Right kidney (tissue), 9 donors: ENCODE data around the gene CDK4.
"Not testable (repeated sequence)": the region's sequence is repeated elsewhere in the genome, so short reads cannot be mapped to it uniquely, and the experiment has no call there.

ENCODE experiments used
- DNase-seq: peaks from one replicate; pipeline ENCODE4 v3.0.0-alpha.2; 2016
- long read RNA-seq, 8 donors: transcript quantifications; one replicate each; lab custom pipeline, GENCODE V29; 2026

The CDK4 gene
- long read RNA-seq, donor 1, transcript CDK4-201 (8 exons, 2,076 nt) = major isoform, 102 of 228 reads
- long read RNA-seq, donor 1, partial matches to known transcripts = 94 of 228 reads
- long read RNA-seq, donor 1, other reads (novel, unspliced or antisense) = 28 of 228 reads
- long read RNA-seq, donor 2, transcript CDK4-201 (8 exons, 2,076 nt) = major isoform, 62 of 77 reads
- long read RNA-seq, donor 2, partial matches to known transcripts = 6 of 77 reads
- long read RNA-seq, donor 2, other reads (novel, unspliced or antisense) = 6 of 77 reads
- long read RNA-seq, donor 3, transcript CDK4-201 (8 exons, 2,076 nt) = major isoform, 45 of 48 reads
- long read RNA-seq, donor 3, partial matches to known transcripts = 0 of 48 reads
- long read RNA-seq, donor 3, other reads (novel, unspliced or antisense) = 0 of 48 reads
- long read RNA-seq, donor 4, transcript CDK4-201 (8 exons, 2,076 nt) = major isoform, 73 of 120 reads
- long read RNA-seq, donor 4, partial matches to known transcripts = 27 of 120 reads
- long read RNA-seq, donor 4, other reads (novel, unspliced or antisense) = 16 of 120 reads
- long read RNA-seq, donor 5, transcript CDK4-201 (8 exons, 2,076 nt) = major isoform, 100 of 122 reads
- long read RNA-seq, donor 5, partial matches to known transcripts = 0 of 122 reads
- long read RNA-seq, donor 5, other reads (novel, unspliced or antisense) = 18 of 122 reads
- long read RNA-seq, donor 6, transcript CDK4-201 (8 exons, 2,076 nt) = major isoform, 69 of 85 reads
- long read RNA-seq, donor 6, partial matches to known transcripts = 11 of 85 reads
- long read RNA-seq, donor 6, other reads (novel, unspliced or antisense) = 5 of 85 reads
- long read RNA-seq, donor 7, transcript CDK4-201 (8 exons, 2,076 nt) = major isoform, 124 of 223 reads
- long read RNA-seq, donor 7, partial matches to known transcripts = 74 of 223 reads
- long read RNA-seq, donor 7, other reads (novel, unspliced or antisense) = 23 of 223 reads
- long read RNA-seq, donor 8, transcript CDK4-201 (8 exons, 2,076 nt) = major isoform, 75 of 137 reads
- long read RNA-seq, donor 8, partial matches to known transcripts = 17 of 137 reads
- long read RNA-seq, donor 8, other reads (novel, unspliced or antisense) = 43 of 137 reads

DNA sequence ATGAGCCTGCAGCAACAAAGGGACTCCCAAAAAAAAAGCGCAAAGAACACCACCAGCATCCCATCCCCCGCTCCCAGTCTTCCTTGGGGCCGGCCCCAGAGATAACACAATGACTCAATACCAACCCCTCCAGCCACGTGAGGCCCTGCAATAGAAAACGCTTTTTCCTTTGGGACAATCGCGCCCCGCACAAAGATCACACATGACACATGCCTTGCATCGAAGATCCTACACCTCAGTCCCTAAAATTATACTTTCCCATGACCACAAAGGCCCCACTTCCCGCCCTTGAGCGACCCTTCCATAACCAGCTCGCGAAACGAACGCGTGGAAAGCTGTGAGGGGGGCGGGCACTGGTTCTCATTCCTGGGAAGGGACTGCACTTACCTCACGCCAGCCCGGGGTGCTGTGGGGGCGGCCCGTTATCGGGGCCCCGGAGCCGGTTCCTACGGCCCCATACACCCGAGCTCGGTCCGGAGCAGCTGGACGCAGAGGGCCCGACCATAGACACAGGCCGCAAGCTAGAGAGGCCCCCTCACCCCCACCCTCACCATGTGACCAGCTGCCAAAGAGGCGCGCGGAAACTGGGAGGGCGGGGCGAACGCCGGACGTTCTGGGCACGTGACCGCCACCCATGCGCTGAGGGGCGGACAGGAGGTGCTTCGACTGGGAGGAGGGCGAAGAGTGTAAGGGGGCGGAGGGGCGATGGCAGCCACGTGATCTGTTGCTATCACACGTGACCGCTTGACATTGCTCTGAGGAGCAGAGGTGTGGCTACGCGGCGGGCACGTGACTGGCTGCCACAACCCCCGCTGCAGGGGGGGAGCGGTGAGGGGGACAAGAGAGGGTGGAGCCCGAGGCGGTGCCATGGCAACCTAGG, at the start of gene CDK4:
Gene CDK4 (minus strand): TSS at position 523 of the 880 bp plus-strand sequence. CDS start 593 bp downstream, outside the sequence.
- peak; percentile 92 for DNase-seq

DNA sequence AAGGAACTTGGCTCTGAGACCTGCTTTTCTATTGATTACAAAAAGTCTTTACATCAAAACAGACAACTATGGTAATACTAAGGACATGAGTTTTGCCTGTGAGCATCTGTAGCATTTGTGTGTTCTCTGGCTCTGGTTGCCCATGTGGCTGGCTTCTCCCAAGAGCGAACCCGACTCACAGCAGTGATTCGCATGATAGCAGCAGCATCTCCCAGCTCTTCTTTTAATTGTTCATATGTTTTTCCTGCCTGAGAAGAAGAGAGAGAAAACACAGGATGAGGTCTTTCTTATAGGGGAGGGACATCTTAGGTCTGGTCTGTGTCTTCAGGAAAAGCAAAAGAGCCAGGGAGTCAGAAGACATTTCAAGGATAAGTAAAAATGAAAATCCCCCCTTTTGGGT, 48.9 kb upstream of the CDK4 start:
- DNase-seq = no peak

GRCh38 chr12:57797933-57798332, 45.8 kb upstream of the CDK4 start:
- DNase-seq = no peak

DNA sequence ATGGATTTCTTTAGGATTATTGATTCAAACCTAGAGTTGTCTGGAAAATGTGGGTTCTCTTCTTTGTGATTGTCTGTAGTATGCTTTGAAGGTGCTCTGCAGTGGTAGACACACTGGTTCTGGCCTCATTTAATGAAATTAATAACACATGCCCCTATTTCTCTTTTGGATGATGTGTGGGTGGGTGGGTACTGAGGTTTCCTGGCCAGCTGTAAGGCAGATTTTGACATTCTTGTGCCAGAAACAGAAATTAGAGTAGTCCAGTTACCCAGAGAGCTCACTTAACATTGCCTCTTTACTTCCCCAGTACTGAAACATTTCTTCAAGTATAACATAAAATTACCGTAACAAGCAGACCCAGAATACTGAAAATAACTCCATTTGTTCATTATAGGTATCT, 44.9 kb upstream of the CDK4 start:
- DNase-seq = no peak

DNA sequence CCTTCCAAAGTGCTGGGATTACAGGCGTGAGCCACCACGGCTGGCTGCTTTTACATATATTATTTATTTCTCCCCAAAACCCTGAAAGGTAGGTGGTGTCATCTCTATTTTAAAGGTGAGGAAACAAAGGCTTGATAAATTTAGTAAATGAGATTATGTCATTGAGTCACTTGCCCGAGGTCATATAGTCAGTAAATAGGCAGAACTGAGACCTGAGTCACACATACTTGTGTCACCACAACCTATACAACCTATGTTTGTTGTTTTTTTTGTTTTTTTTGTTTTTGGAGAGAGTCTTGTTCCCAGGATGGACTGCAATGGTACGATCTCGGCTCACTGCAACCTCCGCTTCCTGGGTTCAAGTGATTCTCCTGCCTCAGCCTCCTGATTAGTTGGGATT, 43.2 kb upstream of the CDK4 start:
- no peak for DNase-seq

GRCh38 chr12:57793920-57794319, 41.8 kb upstream of the CDK4 start:
- no peak for DNase-seq

DNA sequence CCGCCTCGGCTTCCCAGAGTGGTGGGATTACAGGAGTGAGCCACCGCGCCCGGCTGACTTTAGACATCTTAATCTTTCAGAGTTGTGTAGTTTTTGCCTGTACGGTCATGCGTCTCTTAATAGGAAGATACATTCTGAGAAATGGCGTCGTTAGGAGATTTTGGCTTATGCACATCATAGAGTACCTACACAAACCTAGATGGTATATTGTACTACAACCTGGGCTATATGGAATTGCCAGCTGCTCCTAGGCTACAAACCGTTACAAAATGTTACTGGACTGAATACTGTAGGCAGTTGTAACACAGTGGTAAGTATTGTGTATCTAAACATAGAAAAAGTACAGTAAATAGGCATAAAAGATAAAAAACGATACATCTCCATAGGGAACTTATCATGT, 31.8 kb upstream of the CDK4 start:
- no peak for DNase-seq

DNA sequence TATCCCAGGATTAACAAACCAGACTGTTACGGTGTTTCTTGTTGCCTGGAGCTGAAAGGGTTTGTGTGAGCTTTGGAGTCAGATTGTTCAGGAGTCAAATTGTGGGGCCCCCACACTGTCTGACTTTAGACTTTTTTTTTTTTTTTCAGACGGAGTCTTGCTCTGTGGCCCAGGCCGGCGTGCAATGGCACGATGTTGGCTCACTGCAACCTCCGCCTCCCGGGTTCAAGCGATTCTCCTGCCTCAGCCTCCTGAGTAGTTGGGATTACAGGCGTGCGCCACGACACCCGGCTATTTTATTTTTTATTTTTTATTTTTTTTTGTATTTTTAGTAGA, 31.3 kb upstream of the CDK4 start:
- DNase-seq = no peak

- DNase-seq = peak; percentile 83
Observed at GRCh38 chr12:57782608-57783465, 30.7 kb upstream of the CDK4 start, which contains the start of gene TSFM. TSS of gene TSFM (plus strand) at chr12:57782787. CDS start at chr12:57782802, 15 bp downstream.

- DNase-seq = no peak
Observed at GRCh38 chr12:57782243-57782607, 30.1 kb upstream of the CDK4 start.

DNA sequence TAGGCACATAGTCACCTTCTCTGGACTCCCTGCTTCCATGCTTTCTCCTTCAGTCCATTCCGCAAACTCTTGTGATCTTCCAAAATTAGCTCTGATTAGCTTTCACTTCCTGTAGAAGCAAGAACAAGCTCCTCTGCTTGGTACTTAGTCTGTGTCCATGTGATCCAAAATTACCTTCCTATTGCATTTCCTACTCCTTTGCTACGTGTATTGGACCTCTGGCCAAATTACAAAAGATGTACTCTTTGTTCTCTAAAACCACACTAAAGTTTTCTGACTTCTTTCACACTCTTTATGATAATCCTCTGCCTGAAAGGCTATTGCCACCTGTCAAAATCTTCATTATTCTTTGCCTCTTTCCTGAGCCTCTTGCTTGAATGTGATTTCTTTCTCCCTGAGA, 29.7 kb upstream of the CDK4 start:
- no peak for DNase-seq

DNA sequence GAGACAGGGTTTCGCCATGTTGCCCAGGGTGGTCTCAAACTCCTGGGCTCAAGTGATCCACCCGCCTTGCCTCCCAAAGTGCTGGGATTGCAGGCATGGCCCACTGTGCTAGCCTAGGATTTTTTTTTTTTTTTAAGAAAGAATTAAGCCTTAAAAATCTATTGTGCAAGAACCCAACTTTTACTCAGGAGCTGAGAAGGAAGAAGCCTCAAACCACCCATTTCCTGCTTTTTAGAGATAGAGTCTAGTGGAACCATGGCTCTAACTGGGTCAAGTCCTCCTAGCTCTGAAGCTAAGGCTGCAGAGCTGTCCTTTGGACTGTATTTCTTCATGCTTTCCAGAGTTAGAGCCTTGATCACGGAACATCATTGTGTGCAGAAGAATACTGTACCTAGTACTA, 29.1 kb upstream of the CDK4 start:
- no peak for DNase-seq

DNA sequence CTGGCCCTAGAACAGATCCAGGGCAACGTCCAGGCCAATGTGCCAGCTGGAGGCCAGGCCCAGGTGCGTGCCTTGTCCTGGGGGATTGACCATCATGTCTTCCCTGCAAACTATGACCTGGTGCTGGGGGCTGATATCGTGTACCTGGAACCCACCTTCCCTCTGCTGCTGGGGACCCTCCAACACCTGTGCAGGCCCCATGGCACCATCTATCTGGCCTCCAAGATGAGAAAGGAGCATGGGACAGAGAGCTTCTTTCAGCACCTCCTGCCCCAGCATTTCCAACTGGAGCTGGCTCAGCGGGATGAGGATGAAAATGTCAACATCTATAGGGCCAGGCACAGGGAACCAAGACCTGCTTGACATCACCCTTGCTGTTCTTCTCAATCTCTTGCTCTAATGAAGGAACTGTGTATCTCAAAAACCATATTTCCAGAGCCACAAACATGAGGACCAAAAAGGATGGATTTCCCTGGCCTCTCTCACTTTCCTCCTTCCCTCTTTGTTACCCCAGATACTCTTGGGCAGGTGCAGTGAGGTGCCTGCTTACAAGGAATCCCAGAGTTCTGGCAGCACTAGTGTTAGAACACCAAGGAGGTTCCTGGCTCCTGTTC, 28.3 kb upstream of the CDK4 start:
- no peak for DNase-seq

DNA sequence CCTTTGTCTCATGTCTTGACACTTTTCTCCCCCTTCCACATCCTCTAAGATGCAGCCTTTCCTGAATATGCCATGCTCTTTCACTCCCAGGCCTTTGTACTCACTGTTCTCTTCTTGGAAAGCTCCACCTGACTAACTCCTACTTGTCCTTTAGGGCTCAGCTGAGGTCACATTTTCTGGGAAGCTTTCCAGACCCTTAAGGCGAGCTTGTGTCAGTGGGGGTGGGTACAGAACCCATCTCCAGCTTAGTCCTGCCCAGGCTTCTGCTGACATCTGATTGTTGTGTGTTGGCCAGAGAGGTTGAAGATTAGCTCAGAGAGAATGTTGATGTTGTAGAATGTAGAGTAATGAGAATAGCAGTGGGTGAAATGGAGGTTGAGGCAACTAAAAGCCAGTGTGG, 27.6 kb upstream of the CDK4 start:
- DNase-seq = no peak

DNA sequence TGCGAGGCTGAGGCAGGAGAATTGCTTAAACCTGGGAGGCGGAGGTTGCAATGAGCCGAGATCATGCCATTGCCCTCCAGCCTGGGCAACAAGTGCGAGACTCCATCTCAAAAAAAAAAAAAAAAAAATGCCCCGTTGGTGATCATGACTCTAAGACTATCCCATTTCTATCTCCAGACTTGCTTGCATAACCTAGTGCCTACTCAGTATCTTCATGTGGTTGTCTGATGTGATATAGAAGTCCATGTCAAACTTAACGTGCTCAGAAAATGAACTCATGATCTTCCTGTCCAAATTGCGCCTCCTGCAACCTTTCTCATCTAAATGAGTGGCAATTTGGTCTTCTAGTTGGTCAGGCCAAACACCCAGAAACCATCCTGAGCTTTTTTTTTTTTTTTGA, 25.8 kb upstream of the CDK4 start:
- no peak for DNase-seq

DNA sequence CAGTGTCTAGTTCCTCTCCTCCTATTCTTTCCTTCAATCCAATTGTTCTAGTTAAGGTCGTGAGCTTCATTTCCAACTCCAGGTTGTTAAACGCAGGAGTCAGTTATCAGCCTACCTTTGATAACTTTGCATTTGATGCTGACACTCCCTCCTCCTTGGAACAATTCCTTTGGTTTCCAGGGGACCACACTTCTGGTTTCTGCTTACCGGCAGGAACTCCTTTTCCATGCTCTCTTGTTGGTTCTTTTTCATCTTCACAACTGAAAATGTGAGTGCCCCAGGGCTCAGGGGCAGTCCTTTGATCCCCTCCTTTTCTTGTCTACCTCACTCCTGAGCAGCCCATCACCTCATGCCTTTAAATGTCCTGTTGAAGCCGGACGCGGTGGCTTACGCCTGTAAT, 25.3 kb upstream of the CDK4 start:
- DNase-seq = no peak

DNA sequence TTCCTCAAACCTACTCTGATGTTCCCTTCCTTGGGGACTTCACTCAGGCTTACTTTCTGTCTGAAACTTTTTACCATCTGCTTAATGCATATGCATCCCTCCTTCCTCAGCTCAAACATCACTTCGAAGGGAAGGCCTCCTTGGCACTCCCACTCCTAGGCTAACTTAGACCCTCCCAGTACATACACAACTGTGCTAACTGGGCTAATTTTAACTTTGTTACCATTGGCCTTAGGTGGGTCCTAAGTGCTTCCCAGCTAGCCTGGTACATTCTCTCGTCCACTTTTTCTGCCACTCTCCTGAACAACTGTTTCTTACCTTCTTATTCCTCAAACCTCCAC, 24.1 kb upstream of the CDK4 start:
- no peak for DNase-seq

DNA sequence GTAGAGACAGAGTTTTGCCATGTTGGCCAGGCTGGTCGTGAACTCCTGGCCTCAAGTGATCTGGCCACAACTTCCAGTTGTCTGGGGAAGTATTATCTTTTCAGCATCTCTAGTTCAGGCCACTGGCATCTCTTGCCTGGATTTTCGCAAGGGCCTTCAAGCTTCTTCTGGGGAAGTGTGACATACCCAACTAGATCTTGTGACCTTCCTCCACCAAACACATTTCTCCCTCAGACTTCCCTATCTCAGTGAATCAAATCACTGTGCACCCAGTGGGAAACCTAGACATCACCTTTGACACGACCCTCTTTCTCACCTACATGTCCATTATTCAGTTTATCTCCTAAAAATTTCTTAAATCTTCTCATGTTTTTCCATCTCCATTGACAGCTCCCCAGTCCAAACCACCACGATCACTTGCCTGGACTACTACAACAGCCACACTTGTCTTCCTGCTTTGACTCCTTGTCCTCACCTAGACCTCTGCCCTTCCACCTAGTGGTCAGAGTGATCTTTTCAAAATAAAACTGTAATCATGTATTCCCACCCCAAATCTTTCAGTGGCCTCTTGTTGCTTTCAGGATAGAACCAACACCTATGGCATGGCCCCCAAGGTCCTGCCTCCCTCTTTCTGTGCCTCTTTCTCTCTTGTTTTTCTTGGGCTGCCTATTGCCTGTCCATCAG, 23.6 kb upstream of the CDK4 start:
- DNase-seq = no peak

DNA sequence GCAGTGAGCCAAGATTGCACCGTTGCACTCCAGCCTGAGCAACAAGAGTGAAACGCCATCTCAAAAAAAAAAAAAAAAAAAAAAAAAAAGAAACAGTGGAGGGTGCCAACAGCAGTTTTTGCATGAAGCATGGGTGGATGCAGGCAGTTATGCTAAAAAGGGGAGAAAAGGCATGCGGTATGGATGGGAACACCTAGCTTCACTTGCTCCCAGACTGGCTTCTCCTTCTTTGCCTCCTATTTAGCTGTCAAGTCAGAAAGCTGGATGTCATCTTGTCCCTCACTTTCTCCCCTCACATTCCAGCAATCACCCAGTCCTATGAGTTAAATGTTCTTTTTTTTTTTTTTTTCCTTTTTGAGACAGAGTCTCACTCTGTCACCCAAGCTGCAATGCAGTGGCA, 22.9 kb upstream of the CDK4 start:
- DNase-seq = no peak

DNA sequence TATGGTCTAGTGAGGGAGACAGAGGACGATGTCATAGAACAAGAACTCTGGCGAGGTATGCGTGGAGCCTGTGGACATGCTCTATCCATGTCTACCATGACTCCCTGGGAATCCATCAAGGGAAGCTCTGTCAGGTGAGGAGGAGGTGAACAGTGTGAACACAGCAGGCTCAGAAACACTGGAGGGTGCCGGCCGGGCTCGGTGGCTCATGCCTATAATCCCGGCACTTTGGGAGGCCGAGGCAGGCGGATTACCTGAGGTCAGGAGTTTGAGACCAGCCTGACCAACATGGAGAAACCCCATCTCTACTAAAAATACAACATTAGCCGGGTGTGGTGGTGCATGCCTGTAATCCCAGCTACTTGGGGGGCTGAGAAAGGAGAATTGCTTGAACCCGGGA, 22.5 kb upstream of the CDK4 start:
- not testable (repeated sequence) for DNase-seq
